A673 (cell line): ENCODE measurements around the gene LCE2A.

Experiments used
- EZH2 ChIP-seq: fragments of 200-600 bp; sonication (generic); IDR thresholded peaks from 2 replicates; pipeline ENCODE4 v1.6.1; 2017; ENCODE audit warnings: borderline replicate concordance, low read depth, mild to moderate bottlenecking, mixed read lengths, antibody characterized with exemption, low read length; ENCODE audit not compliant: poor library complexity, severe bottlenecking
- TF ChIP-seq, protein P1 (sequence below): fragments of 300-800, 200-600 bp; sonication (generic); conservative IDR thresholded peaks from 2 replicates; pipeline ENCODE4 v1.5.1; 2017; ENCODE audit warnings: low read depth, mild to moderate bottlenecking, antibody characterized with exemption, low read length, moderate library complexity, mixed read lengths

DNA sequence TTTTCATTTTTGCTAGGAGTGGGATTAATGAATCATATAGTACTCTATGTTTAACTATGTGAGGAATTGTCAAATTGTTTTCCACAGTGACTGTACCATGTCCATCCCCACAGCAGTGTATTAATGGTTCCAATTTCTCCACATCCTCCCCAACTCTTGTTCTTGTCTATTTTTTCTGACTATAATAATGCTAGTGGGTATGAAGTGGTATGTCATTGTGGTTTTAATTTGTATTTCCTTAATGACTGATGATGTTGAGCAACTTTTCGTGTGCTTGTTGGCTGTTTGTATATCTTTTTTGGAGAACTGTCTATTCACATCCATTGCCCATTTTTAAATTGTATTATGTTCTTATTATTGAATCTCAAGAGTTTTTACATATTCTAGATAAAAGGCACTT is 49.7 kb downstream of the LCE2A start:
- TF ChIP-seq, protein P1, sequence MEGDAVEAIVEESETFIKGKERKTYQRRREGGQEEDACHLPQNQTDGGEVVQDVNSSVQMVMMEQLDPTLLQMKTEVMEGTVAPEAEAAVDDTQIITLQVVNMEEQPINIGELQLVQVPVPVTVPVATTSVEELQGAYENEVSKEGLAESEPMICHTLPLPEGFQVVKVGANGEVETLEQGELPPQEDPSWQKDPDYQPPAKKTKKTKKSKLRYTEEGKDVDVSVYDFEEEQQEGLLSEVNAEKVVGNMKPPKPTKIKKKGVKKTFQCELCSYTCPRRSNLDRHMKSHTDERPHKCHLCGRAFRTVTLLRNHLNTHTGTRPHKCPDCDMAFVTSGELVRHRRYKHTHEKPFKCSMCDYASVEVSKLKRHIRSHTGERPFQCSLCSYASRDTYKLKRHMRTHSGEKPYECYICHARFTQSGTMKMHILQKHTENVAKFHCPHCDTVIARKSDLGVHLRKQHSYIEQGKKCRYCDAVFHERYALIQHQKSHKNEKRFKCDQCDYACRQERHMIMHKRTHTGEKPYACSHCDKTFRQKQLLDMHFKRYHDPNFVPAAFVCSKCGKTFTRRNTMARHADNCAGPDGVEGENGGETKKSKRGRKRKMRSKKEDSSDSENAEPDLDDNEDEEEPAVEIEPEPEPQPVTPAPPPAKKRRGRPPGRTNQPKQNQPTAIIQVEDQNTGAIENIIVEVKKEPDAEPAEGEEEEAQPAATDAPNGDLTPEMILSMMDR = no peak
- TF ChIP-seq EZH2 = no peak
